Tibial artery (tissue), 4 donors: Measurements from ENCODE around the gene UCMA.

Source experiments
- DNase-seq, 2 donors: peaks; one replicate each; pipeline ENCODE4 v3.0.0-alpha.2; 2019
- H3K27ac ChIP-seq, 2 donors: fragments of 200-600 bp; sonication (generic) in 1 of 2; 1 replicate in 1 of 2; 2 replicates in 1 of 2; pipeline ENCODE4 v1.5.1; 2018 to 2019; ENCODE audit warnings: mild to moderate bottlenecking in 1 of 2
- H3K27me3 ChIP-seq, 2 donors: fragments of 200-600 bp; sonication (generic) in 1 of 2; one replicate each; pipeline versions ENCODE4 v1.5.1 to v1.6.0; 2016 to 2019
- H3K36me3 ChIP-seq, 3 donors: fragments of 200-600 bp; sonication (generic) in 2 of 3; one replicate each; pipeline ENCODE4 v1.5.1; 2016 to 2019; ENCODE audit warnings: mild to moderate bottlenecking in 2 of 3
- H3K4me1 ChIP-seq, 4 donors: fragments of 200-600 bp; sonication (generic) in 2 of 4; 1 replicate in 3 of 4; 2 replicates in 1 of 4; pipeline ENCODE4 v1.5.1; 2016 to 2019
- H3K4me3 ChIP-seq, 2 donors: fragments of 200-600 bp; sonication (generic) in 1 of 2; 1 replicate in 1 of 2; 2 replicates in 1 of 2; pipeline ENCODE4 v1.5.1; 2018 to 2019; ENCODE audit warnings: mild to moderate bottlenecking in 2 of 2
- H3K9me3 ChIP-seq, 3 donors: fragments of 200-600 bp; sonication (generic) in 1 of 3; one replicate each; pipeline ENCODE4 v1.5.1; 2016 to 2019
- intact Hi-C: fragments of 100-400 bp; cut with DNase I; formaldehyde crosslinking; loops from one replicate; pipeline ENCODE4 v1.15.0; 2023; ENCODE audit warnings: low total_unique reads
- TF ChIP-seq, protein P1 (sequence below), 2 experiments: fragments of 200-600 bp in 1 of 2; fragments of 450-650 bp in 1 of 2; IDR thresholded peaks; one replicate each; pipeline ENCODE4 v1.5.1; 2017 to 2019; ENCODE audit warnings: antibody characterized with exemption in 2 of 2, mild to moderate bottlenecking in 1 of 2, moderate library complexity in 1 of 2

The UCMA gene

DNA sequence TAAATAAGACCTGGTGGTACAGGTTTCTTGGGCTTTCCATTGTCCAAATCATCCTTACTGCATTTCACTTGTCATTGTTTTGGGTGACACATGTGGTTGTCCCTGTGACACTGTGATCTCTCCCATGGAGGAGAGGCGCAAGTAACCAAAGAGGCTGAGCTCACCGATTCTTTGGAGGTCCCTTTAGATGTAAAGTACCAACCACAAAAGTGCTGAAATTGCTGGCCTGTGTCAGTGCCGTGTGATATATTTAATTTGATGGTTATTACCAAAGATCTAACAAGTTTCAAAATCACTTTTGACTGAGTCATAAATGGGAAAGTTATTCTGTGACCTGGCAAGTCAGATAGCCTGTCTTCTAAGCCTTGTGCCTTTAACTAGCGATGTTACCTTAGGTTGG is 53.4 kb downstream of the UCMA start:
- no peak overlapping the region for H3K27ac ChIP-seq
- TF ChIP-seq, protein P1, sequence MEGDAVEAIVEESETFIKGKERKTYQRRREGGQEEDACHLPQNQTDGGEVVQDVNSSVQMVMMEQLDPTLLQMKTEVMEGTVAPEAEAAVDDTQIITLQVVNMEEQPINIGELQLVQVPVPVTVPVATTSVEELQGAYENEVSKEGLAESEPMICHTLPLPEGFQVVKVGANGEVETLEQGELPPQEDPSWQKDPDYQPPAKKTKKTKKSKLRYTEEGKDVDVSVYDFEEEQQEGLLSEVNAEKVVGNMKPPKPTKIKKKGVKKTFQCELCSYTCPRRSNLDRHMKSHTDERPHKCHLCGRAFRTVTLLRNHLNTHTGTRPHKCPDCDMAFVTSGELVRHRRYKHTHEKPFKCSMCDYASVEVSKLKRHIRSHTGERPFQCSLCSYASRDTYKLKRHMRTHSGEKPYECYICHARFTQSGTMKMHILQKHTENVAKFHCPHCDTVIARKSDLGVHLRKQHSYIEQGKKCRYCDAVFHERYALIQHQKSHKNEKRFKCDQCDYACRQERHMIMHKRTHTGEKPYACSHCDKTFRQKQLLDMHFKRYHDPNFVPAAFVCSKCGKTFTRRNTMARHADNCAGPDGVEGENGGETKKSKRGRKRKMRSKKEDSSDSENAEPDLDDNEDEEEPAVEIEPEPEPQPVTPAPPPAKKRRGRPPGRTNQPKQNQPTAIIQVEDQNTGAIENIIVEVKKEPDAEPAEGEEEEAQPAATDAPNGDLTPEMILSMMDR (IDR thresholded peaks at IDR 0.05) = no peak
- intact Hi-C loops = no loop called here

DNA sequence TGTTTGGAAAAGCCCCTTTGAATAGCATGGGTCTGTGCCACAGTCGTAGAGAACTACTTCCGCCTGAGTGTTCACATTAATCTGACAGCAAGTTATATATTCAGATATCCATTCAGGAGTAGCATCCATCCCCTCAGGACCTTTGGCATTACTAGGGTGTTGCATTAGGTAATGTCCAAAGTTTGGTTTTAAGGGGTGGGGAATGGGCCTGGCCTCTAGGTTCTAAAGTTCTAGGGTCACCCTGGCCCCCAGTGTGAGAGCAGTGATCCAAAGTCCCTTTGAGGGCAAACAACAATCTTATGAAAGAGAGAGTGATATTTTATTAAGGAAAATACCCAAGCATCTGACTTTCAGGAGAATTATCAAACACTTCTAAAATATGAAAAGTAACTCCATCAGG is 60.6 kb downstream of the UCMA start:
- no peaks in the 10 kb centered on the region for H3K9me3 ChIP-seq
- no peak overlapping the region for H3K4me3 ChIP-seq
- no peaks in the 10 kb centered on the region for H3K4me1 ChIP-seq
- TF ChIP-seq, protein P1 (IDR thresholded peaks at IDR 0.05) = no peak
- DNase-seq = no peak
- H3K27me3 ChIP-seq = no peaks in the 10 kb centered on the region
- no peak overlapping the region for H3K27ac ChIP-seq
- intact Hi-C loops = no loop called here
- H3K36me3 ChIP-seq = no peaks in the 10 kb centered on the region

More for the DNA sequence above, 53.4 kb downstream of the UCMA start:
- H3K27me3 ChIP-seq = no peaks in the 10 kb centered on the region
- no peak overlapping the region for H3K4me3 ChIP-seq
- no peak for DNase-seq
- no peaks in the 10 kb centered on the region for H3K36me3 ChIP-seq
- H3K9me3 ChIP-seq = no peaks in the 10 kb centered on the region
- no peaks in the 10 kb centered on the region for H3K4me1 ChIP-seq
